Measurements from ENCODE around the gene ALDH3B1. TPM values are rescaled to one million over a fixed set of nuclear protein-coding genes. Genes with fewer than 3 reads are reported as not detected.

Gene ALDH3B1
- total RNA-seq, 2 donors from 2014 or later = 15.2 to 18.4 TPM

DNA sequence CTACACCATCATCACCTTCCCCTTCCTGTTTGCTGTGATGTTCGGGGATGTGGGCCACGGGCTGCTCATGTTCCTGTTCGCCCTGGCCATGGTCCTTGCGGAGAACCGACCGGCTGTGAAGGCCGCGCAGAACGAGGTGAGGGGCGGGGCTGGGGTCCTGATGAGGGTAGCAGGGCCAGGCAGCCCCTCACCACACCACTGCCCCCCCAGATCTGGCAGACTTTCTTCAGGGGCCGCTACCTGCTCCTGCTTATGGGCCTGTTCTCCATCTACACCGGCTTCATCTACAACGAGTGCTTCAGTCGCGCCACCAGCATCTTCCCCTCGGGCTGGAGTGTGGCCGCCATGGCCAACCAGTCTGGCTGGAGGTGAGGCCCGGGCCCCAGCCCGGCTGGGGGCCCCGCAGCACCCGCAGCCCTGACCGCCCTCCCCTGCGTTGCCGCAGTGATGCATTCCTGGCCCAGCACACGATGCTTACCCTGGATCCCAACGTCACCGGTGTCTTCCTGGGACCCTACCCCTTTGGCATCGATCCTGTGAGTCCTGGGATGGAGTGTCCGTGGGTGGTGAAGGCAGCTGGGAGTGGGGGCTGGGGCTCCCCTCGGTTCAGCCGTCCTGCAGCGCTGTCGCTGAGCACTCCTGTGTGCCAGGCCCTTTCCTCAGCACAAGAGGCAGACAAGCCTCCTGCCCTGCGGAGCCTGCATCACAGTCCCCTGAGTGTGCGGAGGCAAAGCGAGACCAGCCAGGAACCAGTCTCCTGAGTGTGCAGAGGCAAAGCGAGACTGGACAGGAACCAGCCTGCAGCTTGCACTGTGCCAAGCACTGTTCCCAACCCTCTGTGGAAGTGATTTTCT is 37.5 kb downstream of the ALDH3B1 start:
- Histone ChIP-seq H3K4me1 (peaks cover 63% of the 10 kb centered on the region), H3K27me3 (no peaks in the 10 kb centered on the region), H3K9me3 (no peaks in the 10 kb centered on the region), H3K4me3 (no peak overlapping the region), H3K27ac (peak overlapping the region in 3 of 4 donors; percentile 71 to 79 (median 72)), H3K36me3 (replicated peaks in 1 of 2; ENCODE audit: insufficient read depth in 1 of 2, low read depth in 2 of 2) (peaks cover 7 to 26% of the 10 kb centered on the region in 2 donors)
- ATAC-seq = no peak
- WGBS, 2 donors = 81 to 87% methylated on average over 28 to 34 of the region's 37 CpGs
- TF ChIP-seq, protein P1, sequence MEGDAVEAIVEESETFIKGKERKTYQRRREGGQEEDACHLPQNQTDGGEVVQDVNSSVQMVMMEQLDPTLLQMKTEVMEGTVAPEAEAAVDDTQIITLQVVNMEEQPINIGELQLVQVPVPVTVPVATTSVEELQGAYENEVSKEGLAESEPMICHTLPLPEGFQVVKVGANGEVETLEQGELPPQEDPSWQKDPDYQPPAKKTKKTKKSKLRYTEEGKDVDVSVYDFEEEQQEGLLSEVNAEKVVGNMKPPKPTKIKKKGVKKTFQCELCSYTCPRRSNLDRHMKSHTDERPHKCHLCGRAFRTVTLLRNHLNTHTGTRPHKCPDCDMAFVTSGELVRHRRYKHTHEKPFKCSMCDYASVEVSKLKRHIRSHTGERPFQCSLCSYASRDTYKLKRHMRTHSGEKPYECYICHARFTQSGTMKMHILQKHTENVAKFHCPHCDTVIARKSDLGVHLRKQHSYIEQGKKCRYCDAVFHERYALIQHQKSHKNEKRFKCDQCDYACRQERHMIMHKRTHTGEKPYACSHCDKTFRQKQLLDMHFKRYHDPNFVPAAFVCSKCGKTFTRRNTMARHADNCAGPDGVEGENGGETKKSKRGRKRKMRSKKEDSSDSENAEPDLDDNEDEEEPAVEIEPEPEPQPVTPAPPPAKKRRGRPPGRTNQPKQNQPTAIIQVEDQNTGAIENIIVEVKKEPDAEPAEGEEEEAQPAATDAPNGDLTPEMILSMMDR (IDR thresholded peaks at IDR 0.05) = no peak
- no peak for TF ChIP-seq POLR2A (IDR thresholded peaks at IDR 0.05)
- intact Hi-C loops (cut with DNase I) = no loop called here
- no peak for DNase-seq

DNA sequence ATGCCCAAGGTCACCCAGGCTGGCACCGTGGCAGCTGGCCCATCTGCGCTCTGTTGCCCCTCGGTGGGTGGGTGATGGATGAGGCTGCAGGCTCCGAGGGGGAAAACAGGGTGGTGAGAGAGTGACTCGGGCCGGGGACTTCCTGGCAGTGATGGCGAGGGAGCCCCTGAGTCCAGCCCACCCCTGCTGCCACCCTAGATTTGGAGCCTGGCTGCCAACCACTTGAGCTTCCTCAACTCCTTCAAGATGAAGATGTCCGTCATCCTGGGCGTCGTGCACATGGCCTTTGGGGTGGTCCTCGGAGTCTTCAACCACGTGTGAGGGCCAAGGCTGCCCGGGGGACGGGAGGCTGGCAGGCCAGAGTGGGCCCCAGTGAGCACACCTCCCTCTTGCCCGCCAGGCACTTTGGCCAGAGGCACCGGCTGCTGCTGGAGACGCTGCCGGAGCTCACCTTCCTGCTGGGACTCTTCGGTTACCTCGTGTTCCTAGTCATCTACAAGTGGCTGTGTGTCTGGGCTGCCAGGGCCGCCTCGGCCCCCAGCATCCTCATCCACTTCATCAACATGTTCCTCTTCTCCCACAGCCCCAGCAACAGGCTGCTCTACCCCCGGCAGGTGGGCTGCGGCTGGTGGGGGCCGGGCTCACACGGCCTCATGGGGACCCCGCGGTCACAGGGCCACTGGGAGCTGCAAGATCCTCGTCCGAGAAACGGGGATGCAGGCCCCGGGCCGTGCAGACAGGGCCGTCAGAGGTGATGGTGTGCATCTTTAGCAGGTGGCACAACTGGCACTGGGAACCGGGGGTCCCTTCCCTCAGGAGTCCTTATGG is 38.8 kb downstream of the ALDH3B1 start:
- WGBS, 2 donors = 79 to 92% methylated on average over 13 to 35 of the region's 35 CpGs
- no peaks in the 10 kb centered on the region for H3K27me3 ChIP-seq
- peak overlapping the region; percentile 39 to 72 (median 54) for H3K27ac ChIP-seq
- H3K4me3 ChIP-seq = no peak overlapping the region
- no peaks in the 10 kb centered on the region for H3K9me3 ChIP-seq
- DNase-seq = no peak
- TF ChIP-seq POLR2A (IDR thresholded peaks at IDR 0.05) = no peak
- TF ChIP-seq, protein P1 (IDR thresholded peaks at IDR 0.05) = no peak
- H3K36me3 ChIP-seq (replicated peaks in 1 of 2; ENCODE audit: insufficient read depth in 1 of 2, low read depth in 2 of 2) = peaks cover 7 to 28% of the 10 kb centered on the region in 2 donors
- no peak for ATAC-seq
- intact Hi-C loops (cut with DNase I) = no loop called here
- H3K4me1 ChIP-seq = peaks cover 51% of the 10 kb centered on the region

DNA sequence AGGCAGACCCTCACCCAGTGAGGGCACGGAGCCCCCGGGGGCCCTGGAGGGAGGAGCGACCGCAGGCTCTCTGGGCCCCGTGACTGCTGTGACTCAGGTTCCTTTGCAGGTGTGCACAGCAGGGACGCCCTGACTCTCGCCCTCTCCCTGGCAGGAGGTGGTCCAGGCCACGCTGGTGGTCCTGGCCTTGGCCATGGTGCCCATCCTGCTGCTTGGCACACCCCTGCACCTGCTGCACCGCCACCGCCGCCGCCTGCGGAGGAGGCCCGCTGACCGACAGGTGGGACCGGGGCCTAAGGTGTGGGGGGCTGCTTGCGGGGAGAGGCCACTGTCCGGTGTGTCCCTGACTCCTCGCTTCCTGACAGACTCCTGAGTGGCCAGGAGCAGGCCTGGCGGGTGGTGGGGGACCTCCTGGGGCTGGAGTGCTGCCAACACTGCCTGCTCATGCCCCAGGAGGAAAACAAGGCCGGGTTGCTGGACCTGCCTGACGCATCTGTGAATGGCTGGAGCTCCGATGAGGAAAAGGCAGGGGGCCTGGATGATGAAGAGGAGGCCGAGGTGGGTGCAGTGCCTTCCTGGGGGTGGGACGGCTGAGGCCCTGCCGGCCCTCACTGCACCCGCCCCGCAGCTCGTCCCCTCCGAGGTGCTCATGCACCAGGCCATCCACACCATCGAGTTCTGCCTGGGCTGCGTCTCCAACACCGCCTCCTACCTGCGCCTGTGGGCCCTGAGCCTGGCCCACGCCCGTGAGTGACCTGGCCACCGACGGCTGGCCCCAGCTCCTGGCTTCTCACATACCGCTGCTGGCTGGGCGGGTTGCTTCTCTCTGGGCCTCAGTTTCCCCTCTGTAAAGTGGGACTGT is 39.6 kb downstream of the ALDH3B1 start:
- ATAC-seq (peak; percentile 43), DNase-seq (peak; percentile 58 to 80 (median 70))
- Histone ChIP-seq H3K4me1 (peaks cover 42% of the 10 kb centered on the region), H3K4me3 (no peak overlapping the region), H3K9me3 (no peaks in the 10 kb centered on the region), H3K27ac (peak overlapping the region; percentile 39 to 72 (median 54)), H3K27me3 (no peaks in the 10 kb centered on the region), H3K36me3 (replicated peaks in 1 of 2; ENCODE audit: insufficient read depth in 1 of 2, low read depth in 2 of 2) (peaks cover 2 to 24% of the 10 kb centered on the region in 2 donors)
- TF ChIP-seq POLR2A (IDR thresholded peaks at IDR 0.05) = no peak
- TF ChIP-seq, protein P1 (IDR thresholded peaks at IDR 0.05) = peak in 1 of 7 experiments; percentile 4
- 64 to 66% methylated on average over 11 to 40 of the region's 40 CpGs for WGBS, 2 donors
- intact Hi-C loops (cut with DNase I) = no loop called here

DNA sequence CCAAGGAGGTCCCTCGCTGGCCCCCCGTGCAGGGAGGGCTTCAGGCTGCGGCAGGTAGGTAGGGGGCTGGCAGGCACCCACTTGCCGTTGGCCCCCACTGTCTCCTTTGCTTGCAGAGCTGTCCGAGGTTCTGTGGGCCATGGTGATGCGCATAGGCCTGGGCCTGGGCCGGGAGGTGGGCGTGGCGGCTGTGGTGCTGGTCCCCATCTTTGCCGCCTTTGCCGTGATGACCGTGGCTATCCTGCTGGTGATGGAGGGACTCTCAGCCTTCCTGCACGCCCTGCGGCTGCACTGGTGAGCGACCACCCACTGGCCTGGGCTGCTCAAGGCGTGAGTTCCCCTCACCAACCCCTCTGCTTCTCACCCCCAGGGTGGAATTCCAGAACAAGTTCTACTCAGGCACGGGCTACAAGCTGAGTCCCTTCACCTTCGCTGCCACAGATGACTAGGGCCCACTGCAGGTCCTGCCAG is 40.3 kb downstream of the ALDH3B1 start:
- DNase-seq (peak in 1 of 4 donors; percentile 26), ATAC-seq (no peak)
- Histone ChIP-seq H3K27ac (peak overlapping the region; percentile 39 to 72 (median 56)), H3K4me1 (peaks cover 41% of the 10 kb centered on the region), H3K4me3 (no peak overlapping the region), H3K27me3 (no peaks in the 10 kb centered on the region), H3K9me3 (no peaks in the 10 kb centered on the region), H3K36me3 (replicated peaks in 1 of 2; ENCODE audit: insufficient read depth in 1 of 2, low read depth in 2 of 2) (peaks cover 0 to 21% of the 10 kb centered on the region in 2 donors)
- WGBS, 2 donors = 90 to 94% methylated on average over 5 to 16 of the region's 18 CpGs
- intact Hi-C loops (cut with DNase I) = no loop called here
- TF ChIP-seq, protein P1 (IDR thresholded peaks at IDR 0.05) = no peak
- no peak for TF ChIP-seq POLR2A (IDR thresholded peaks at IDR 0.05)

All from body of pancreas (tissue), 4 donors.